Dedifferentiated amniotic fluid mesenchymal stem cell (primary cell): ENCODE data around the gene OLFM4.
"Not testable (repeated sequence)": the region's sequence is repeated elsewhere in the genome, so short reads cannot be mapped to it uniquely, and the experiment has no call there.

Source experiments
- DNase-seq: peaks from one replicate; pipeline ENCODE4 v3.0.0-alpha.2; 2016; ENCODE audit errors: extremely low spot score

The OLFM4 gene, protein sequence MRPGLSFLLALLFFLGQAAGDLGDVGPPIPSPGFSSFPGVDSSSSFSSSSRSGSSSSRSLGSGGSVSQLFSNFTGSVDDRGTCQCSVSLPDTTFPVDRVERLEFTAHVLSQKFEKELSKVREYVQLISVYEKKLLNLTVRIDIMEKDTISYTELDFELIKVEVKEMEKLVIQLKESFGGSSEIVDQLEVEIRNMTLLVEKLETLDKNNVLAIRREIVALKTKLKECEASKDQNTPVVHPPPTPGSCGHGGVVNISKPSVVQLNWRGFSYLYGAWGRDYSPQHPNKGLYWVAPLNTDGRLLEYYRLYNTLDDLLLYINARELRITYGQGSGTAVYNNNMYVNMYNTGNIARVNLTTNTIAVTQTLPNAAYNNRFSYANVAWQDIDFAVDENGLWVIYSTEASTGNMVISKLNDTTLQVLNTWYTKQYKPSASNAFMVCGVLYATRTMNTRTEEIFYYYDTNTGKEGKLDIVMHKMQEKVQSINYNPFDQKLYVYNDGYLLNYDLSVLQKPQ

DNA sequence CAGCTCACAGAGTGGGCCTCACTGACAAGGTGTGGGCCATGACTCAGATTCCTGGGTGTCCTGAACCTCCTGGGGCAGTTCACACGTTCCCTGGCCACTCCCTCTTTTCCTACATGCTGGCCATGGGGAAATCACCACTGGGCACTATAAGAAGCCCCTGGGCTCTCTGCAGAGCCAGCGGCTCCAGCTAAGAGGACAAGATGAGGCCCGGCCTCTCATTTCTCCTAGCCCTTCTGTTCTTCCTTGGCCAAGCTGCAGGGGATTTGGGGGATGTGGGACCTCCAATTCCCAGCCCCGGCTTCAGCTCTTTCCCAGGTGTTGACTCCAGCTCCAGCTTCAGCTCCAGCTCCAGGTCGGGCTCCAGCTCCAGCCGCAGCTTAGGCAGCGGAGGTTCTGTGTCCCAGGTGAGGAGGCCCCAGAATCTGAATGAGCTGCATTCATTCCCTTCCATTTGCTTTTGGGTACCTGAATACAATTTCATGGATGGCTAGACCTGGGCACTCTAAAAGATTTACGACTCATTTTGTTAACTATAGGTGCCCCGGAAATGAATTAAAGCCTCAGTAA, at the start of gene OLFM4:
TSS of gene OLFM4 (plus strand) at position 177 of the 567 bp plus-strand sequence. CDS start at position 201, 24 bp downstream.
- DNase-seq: no peak

GRCh38 chr13:52978989-52979388, 49.6 kb upstream of the OLFM4 start:
- DNase-seq: no peak

DNA sequence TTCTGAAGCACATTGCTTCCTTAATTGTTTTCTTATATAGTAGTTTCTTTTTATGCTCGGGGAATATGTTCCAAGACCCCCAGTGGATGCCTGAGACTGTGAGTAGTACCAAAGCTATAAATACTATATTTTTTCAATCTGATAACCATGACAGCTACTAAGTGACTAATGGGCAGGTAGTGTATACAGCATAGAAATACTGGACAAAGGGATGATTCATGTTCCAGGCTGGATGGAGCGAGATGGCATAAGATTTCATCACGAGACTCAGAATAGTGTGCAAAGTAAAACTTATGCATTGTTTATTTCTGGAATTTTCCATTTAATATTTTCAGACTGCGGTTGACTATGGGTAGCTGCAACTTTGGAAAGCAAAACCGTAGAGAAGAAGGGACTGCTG, 47.9 kb upstream of the OLFM4 start:
- DNase-seq: no peak

GRCh38 chr13:52983836-52984235, 44.8 kb upstream of the OLFM4 start:
- DNase-seq: no peak

GRCh38 chr13:52984881-52985363, 43.7 kb upstream of the OLFM4 start:
- no peak for DNase-seq

GRCh38 chr13:52991344-52992020, 37.1 kb upstream of the OLFM4 start:
- no peak for DNase-seq

DNA sequence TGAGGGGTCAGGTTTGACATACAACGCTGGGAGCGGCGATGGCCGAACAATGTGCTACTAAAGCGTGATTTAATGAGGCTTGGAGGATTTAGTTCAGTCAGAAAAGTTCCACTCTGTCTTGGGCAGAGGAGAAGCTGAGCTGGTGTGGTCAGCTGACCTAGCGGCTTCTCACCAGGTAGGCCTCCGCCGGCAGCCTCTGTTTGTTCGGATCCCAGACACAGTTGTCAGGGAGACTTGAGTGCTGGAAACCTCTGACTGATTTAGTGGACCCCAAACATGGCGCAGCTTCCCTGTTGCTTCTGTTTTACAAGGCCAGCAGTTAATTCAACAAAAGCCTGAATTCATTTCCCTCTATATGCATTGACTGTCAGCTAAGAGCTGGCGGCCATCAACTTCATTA, 36.5 kb upstream of the OLFM4 start:
- DNase-seq: no peak

DNA sequence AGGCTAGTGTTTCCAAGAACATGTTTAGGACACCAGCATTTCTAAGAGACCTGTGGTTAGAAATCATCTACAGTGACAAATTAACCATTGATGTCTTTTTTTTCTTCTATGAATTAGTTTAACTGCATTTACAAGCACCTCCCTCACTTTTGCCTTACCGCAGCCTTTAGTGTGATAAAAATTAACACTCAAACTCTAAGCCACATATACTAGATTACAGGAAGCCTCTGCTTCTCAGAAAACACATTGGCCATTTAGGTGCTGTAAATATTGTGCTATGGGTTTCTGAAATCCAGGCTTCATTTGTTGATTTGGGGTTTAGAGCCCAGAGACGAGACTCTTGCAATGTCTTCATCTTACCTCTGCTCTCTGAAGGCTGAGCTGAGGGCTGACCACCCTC, 34.6 kb upstream of the OLFM4 start:
- DNase-seq: no peak

DNA sequence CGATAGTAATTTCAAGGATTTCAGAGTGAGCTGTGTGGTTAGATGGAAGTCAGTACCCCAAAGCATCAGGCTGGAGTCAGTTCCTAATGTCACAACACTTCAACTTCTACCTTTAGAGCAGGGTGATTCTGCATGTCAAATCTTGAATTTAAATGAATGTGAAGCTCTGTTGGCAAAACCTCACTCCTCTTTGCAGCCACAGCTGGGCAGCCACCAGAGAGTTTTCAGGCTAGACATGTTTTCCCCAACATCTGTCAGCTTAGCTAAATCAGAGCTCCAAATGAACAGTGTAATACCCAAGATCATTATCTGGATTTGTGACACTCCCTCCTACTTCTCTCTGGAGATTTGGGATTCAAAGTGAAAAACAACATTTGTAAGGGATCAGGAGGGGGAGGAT, 33.7 kb upstream of the OLFM4 start:
- no peak for DNase-seq

- no peak for DNase-seq
These were observed 32.7 kb upstream of the OLFM4 start for GRCh38 chr13:52995946-52996345.

DNA sequence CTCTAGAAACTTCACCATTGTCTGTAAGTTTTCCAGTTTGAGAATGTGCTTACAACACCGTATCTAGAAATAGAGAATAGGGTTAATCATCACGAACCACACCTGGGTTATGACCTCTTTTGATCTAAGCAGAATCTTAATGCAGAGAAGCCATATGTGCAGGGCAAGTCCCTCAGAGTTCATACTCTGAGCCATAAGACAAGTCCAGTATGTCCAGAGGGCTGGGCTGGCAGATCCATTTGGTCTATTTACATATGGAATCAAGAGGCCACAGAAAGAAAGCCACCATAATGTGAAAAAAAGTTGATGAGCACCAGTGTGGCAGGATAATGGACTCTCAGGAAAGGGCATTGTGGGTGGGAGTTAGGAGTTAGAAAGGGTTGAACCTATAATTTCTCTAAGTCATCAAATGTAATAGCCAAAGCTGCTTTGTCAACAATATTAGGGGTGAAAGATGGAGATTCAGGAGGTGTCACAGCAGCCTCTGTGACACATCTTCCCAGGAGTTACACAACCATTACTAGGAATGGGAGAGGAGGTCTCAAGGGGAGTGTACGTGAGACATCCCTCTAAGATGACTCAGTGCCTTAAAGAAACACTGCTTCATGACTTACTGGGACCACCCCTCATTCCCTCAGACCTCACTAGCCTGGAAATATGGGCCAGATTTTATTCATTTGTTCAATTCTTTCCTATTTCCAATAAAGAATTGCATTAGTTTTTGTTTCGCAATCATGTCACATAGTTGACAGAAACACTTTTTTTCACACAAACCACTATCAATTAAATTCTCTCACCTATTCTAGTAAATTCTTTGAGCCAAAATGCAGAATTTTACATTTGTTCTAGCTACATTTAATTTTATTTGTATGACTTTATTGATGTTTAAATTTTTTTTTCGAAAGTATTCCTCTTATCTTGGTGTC, 30.4 kb upstream of the OLFM4 start:
- no peak for DNase-seq

- no peak for DNase-seq
These were observed 29.4 kb upstream of the OLFM4 start for GRCh38 chr13:52999093-52999696.

GRCh38 chr13:53001444-53002225, 27.0 kb upstream of the OLFM4 start:
- DNase-seq: no peak

- no peak for DNase-seq
These were observed 24.0 kb upstream of the OLFM4 start for GRCh38 chr13:53004573-53004972.

DNA sequence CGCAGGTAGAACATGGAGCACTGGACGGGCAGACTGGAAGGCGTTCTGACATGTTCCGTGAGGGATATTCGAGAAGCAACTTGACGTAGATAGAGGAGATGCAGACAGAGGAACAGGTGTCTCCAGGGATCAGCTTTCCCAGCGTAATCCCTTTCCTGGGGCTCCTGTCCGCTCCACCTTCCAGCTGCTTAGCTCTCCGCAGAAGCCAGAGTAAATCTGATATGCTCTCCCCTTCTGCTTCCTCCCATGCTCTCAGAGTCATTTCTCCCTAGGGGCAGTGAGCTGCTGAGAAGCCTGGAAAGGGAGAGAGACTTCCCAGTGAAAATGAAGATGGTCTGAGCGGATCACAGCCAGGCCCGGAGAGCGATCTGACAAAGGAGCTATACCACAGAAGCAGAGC, 23.0 kb upstream of the OLFM4 start:
- no peak for DNase-seq

- no peak for DNase-seq
These were observed 20.7 kb upstream of the OLFM4 start for GRCh38 chr13:53007872-53008271.

GRCh38 chr13:53010374-53011105, 18.1 kb upstream of the OLFM4 start:
- no peak for DNase-seq

GRCh38 chr13:53012707-53013106, 15.9 kb upstream of the OLFM4 start:
- no peak for DNase-seq

GRCh38 chr13:53013113-53013512, 15.5 kb upstream of the OLFM4 start:
- no peak for DNase-seq

- DNase-seq: not testable (repeated sequence)
These were observed 14.6 kb upstream of the OLFM4 start for GRCh38 chr13:53014018-53014417.
